ENCODE measurements around the gene RPS28. TPM values are rescaled to one million over a fixed set of nuclear protein-coding genes. Genes with fewer than 3 reads are reported as not detected.
"Not testable (repeated sequence)": the region's sequence is repeated elsewhere in the genome, so short reads cannot be mapped to it uniquely, and the experiment has no call there.

The RPS28 gene
- total RNA-seq (100 to 1,000 TPM; 247 to 923 TPM), polyA plus RNA-seq (ENCODE audit: insufficient read length in 2 of 2) (100 to 1,000 TPM; 344 to 361 TPM)
- long read RNA-seq, donor 1, transcript RPS28-201 (3 exons, 334 nt), result minor isoform, 10 of 337 reads
- long read RNA-seq, donor 1, transcript RPS28-203 (4 exons, 1,326 nt), result major isoform, 87 of 337 reads
- long read RNA-seq, donor 1, partial matches to known transcripts, result 236 of 337 reads
- long read RNA-seq, donor 1, other reads (novel, unspliced or antisense), result 0 of 337 reads
- long read RNA-seq, donor 2, transcript RPS28-203 (4 exons, 1,326 nt), result major isoform, 65 of 71 reads
- long read RNA-seq, donor 2, partial matches to known transcripts, result 0 of 71 reads
- long read RNA-seq, donor 2, other reads (novel, unspliced or antisense), result 0 of 71 reads
- long read RNA-seq, donor 3, transcript RPS28-201 (3 exons, 334 nt), result minor isoform, 5 of 104 reads
- long read RNA-seq, donor 3, transcript RPS28-203 (4 exons, 1,326 nt), result major isoform, 94 of 104 reads
- long read RNA-seq, donor 3, partial matches to known transcripts, result 5 of 104 reads
- long read RNA-seq, donor 3, other reads (novel, unspliced or antisense), result 0 of 104 reads
- long read RNA-seq, donor 4, transcript RPS28-202 (3 exons, 1,523 nt), result minor isoform, 5 of 980 reads
- long read RNA-seq, donor 4, transcript RPS28-201 (3 exons, 334 nt), result minor isoform, 5 of 980 reads
- long read RNA-seq, donor 4, transcript RPS28-204 (2 exons, 912 nt), result minor isoform, 7 of 980 reads
- long read RNA-seq, donor 4, transcript RPS28-203 (4 exons, 1,326 nt), result major isoform, 331 of 980 reads
- long read RNA-seq, donor 4, partial matches to known transcripts, result 597 of 980 reads
- long read RNA-seq, donor 4, other reads (novel, unspliced or antisense), result 35 of 980 reads

GRCh38 chr19:8321067-8321985, at the start of gene RPS28, which contains the start of gene NDUFA7:
Gene RPS28 (plus strand): TSS chr19:8321496. CDS start chr19:8321531, 35 bp downstream.
Gene NDUFA7 (minus strand): TSS chr19:8321375. CDS start chr19:8321358, 17 bp downstream.
- H3K36me3 ChIP-seq (ENCODE audit: control insufficient read depth, insufficient read depth, low read length), result peaks cover 37% of the 10 kb centered on the region
- H3K27me3 ChIP-seq (ENCODE audit: control insufficient read depth, insufficient read depth, low read length), result no peaks in the 10 kb centered on the region
- peaks cover 29% of the 10 kb centered on the region for H3K4me1 ChIP-seq (ENCODE audit: control insufficient read depth, insufficient read depth, low read length)
- peak within 1 kb of the TSS; percentile 99 for H3K4me3 ChIP-seq (ENCODE audit: low read depth, low read length)
- peak within 1 kb of the TSS; percentile 93 for H3K27ac ChIP-seq (ENCODE audit: low read depth, low read length)
- H3K9me3 ChIP-seq (ENCODE audit: control insufficient read depth, insufficient read depth, low read length), result no peaks in the 10 kb centered on the region
- 0% methylated on average over 71 of the region's 72 CpGs for WGBS (ENCODE audit: insufficient coverage)
- peak; percentile 93 to 99 (median 96) for DNase-seq (ENCODE audit: low read depth in 4 of 6, low spot score in 6 of 6)

DNA sequence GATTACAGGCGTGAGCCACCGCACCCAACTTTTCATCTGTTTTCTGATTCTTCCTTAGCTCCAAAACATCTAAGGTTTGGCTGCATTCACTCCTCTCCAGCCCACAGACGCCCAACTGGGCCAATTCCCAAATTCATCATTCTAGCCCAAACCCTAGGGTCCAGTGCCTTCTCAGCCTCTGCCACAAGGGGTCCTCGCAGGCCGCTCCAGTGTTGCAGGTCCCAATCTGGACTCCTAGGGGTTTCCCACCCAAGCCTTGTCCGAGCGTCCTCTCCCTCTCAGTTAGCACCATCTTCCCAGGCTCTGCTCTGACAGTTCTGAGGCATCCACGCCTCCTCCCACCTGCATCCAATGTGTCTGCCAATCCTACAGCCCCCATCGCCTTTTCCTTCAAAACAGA, 44.8 kb upstream of the RPS28 start:
- H3K27me3 ChIP-seq (ENCODE audit: control insufficient read depth, insufficient read depth, low read length); H3K4me1 ChIP-seq (ENCODE audit: control insufficient read depth, insufficient read depth, low read length); H3K9me3 ChIP-seq (ENCODE audit: control insufficient read depth, insufficient read depth, low read length); H3K36me3 ChIP-seq (ENCODE audit: control insufficient read depth, insufficient read depth, low read length); H3K27ac ChIP-seq (ENCODE audit: low read depth, low read length); DNase-seq (ENCODE audit: low read depth in 4 of 6, low spot score in 6 of 6); H3K4me3 ChIP-seq (ENCODE audit: low read depth, low read length): not testable (repeated sequence)
- WGBS (ENCODE audit: insufficient coverage), result no CpG with 5 or more reads among the region's 9 CpGs

- not testable (repeated sequence) for H3K4me3 ChIP-seq (ENCODE audit: low read depth, low read length); H3K4me1 ChIP-seq (ENCODE audit: control insufficient read depth, insufficient read depth, low read length); H3K36me3 ChIP-seq (ENCODE audit: control insufficient read depth, insufficient read depth, low read length); H3K9me3 ChIP-seq (ENCODE audit: control insufficient read depth, insufficient read depth, low read length); DNase-seq (ENCODE audit: low read depth in 4 of 6, low spot score in 6 of 6); H3K27ac ChIP-seq (ENCODE audit: low read depth, low read length); H3K27me3 ChIP-seq (ENCODE audit: control insufficient read depth, insufficient read depth, low read length)
- no CpG with 5 or more reads among the region's 9 CpGs for WGBS (ENCODE audit: insufficient coverage)
These were observed 30.0 kb upstream of the RPS28 start for GRCh38 chr19:8291337-8291736.

DNA sequence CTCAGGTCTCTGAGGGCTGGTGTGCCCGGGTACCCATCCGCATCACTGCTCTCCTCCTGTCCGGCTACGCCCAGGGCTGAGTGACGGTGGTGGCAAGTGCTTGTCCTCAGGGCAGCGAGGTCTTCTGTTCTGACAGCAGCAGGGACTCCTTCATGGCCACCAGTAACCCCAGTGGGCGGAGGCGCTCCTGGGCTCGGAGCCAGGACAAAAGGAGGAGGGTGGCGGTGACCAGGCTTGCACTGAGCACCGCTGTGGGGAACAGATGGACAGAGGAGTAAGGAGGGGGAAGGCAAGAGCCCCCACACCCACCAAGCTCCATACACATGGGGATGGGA, 19.0 kb upstream of the RPS28 start:
- no peak for DNase-seq (ENCODE audit: low read depth in 4 of 6, low spot score in 6 of 6)
- peaks cover 28% of the 10 kb centered on the region for H3K4me1 ChIP-seq (ENCODE audit: control insufficient read depth, insufficient read depth, low read length)
- no peaks in the 10 kb centered on the region for H3K9me3 ChIP-seq (ENCODE audit: control insufficient read depth, insufficient read depth, low read length)
- WGBS (ENCODE audit: insufficient coverage), result 78% methylated on average over 8 of the region's 11 CpGs
- H3K27ac ChIP-seq (ENCODE audit: low read depth, low read length), result no peak overlapping the region
- H3K36me3 ChIP-seq (ENCODE audit: control insufficient read depth, insufficient read depth, low read length), result peaks cover 50% of the 10 kb centered on the region
- H3K4me3 ChIP-seq (ENCODE audit: low read depth, low read length), result no peak overlapping the region
- no peaks in the 10 kb centered on the region for H3K27me3 ChIP-seq (ENCODE audit: control insufficient read depth, insufficient read depth, low read length)

DNA sequence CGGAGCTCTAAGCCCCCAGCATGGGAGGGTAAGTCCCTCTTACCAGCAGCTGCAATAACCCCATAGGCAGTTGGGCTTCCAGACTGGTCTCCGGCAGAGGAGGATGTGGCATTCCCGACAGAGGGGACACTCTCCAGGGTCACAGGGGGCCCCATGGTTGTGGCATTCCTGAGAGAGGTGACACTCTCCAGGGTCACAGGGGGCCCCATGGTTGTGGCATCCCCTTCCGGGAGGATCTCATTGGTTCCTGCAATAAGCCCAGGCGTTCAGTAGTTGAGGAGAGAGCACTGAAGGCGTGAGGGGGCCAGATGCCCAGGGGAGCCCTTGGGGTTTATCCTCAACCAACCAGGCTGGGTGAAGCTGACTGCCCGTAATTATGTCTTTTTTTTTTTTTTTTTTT, 18.6 kb upstream of the RPS28 start:
- H3K9me3 ChIP-seq (ENCODE audit: control insufficient read depth, insufficient read depth, low read length), result no peaks in the 10 kb centered on the region
- no peaks in the 10 kb centered on the region for H3K27me3 ChIP-seq (ENCODE audit: control insufficient read depth, insufficient read depth, low read length)
- H3K4me1 ChIP-seq (ENCODE audit: control insufficient read depth, insufficient read depth, low read length), result peaks cover 32% of the 10 kb centered on the region
- no peak for DNase-seq (ENCODE audit: low read depth in 4 of 6, low spot score in 6 of 6)
- H3K36me3 ChIP-seq (ENCODE audit: control insufficient read depth, insufficient read depth, low read length), result peaks cover 50% of the 10 kb centered on the region
- no peak overlapping the region for H3K27ac ChIP-seq (ENCODE audit: low read depth, low read length)
- no peak overlapping the region for H3K4me3 ChIP-seq (ENCODE audit: low read depth, low read length)
- 84% methylated on average over 6 of the region's 7 CpGs for WGBS (ENCODE audit: insufficient coverage)

DNA sequence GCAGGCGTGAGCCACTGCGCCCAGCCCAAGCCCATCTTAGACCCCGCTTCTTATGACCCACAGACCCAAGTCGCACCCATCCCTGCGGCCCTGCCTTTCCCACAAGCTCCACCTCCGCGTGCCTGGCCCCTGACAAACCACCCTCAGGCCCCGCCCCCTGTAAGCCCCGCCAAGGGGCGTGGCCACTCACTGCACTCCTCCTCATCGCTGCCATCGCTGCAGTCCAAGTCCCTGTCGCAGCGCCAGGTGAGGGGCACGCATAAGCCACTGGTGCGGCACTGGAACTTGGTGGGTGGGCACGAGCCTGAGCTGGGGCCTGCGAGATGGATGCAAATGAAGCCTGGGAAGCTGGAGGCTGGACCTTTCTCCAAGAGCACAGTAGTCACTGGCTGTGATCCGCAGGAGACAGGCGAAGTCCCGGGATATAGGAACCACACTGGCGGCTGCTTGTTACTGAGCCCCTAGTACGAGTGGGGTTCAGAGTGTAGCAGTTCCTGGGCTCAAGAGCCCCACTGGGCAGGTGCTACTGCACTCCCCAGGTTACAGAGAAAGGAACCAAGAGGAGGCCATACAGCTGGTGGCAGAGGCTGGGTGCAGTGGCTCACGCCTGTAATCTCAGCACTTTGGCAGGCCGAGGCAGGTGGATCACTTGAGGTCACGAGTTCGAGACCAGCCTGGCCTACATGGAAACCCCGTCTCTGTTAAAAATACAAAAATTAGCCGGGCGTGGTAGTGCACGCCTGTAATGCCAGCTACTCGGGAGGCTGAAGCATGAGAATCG, 16.3 kb upstream of the RPS28 start:
- peaks cover 48% of the 10 kb centered on the region for H3K4me1 ChIP-seq (ENCODE audit: control insufficient read depth, insufficient read depth, low read length)
- DNase-seq (ENCODE audit: low read depth in 4 of 6, low spot score in 6 of 6), result peak in 1 of 6 donors; percentile 23
- no peak overlapping the region for H3K4me3 ChIP-seq (ENCODE audit: low read depth, low read length)
- WGBS (ENCODE audit: insufficient coverage), result 69% methylated on average over 33 of the region's 33 CpGs
- H3K27ac ChIP-seq (ENCODE audit: low read depth, low read length), result no peak overlapping the region
- H3K36me3 ChIP-seq (ENCODE audit: control insufficient read depth, insufficient read depth, low read length), result peaks cover 60% of the 10 kb centered on the region
- H3K27me3 ChIP-seq (ENCODE audit: control insufficient read depth, insufficient read depth, low read length), result no peaks in the 10 kb centered on the region
- no peaks in the 10 kb centered on the region for H3K9me3 ChIP-seq (ENCODE audit: control insufficient read depth, insufficient read depth, low read length)

- no peaks in the 10 kb centered on the region for H3K27me3 ChIP-seq (ENCODE audit: control insufficient read depth, insufficient read depth, low read length)
- no peak overlapping the region for H3K27ac ChIP-seq (ENCODE audit: low read depth, low read length)
- 73% methylated on average over 3 of the region's 4 CpGs for WGBS (ENCODE audit: insufficient coverage)
- H3K9me3 ChIP-seq (ENCODE audit: control insufficient read depth, insufficient read depth, low read length), result no peaks in the 10 kb centered on the region
- peaks cover 67% of the 10 kb centered on the region for H3K36me3 ChIP-seq (ENCODE audit: control insufficient read depth, insufficient read depth, low read length)
- no peak overlapping the region for H3K4me3 ChIP-seq (ENCODE audit: low read depth, low read length)
- DNase-seq (ENCODE audit: low read depth in 4 of 6, low spot score in 6 of 6), result no peak
- H3K4me1 ChIP-seq (ENCODE audit: control insufficient read depth, insufficient read depth, low read length), result peaks cover 48% of the 10 kb centered on the region
These were observed 15.5 kb upstream of the RPS28 start for GRCh38 chr19:8305798-8306197.

DNA sequence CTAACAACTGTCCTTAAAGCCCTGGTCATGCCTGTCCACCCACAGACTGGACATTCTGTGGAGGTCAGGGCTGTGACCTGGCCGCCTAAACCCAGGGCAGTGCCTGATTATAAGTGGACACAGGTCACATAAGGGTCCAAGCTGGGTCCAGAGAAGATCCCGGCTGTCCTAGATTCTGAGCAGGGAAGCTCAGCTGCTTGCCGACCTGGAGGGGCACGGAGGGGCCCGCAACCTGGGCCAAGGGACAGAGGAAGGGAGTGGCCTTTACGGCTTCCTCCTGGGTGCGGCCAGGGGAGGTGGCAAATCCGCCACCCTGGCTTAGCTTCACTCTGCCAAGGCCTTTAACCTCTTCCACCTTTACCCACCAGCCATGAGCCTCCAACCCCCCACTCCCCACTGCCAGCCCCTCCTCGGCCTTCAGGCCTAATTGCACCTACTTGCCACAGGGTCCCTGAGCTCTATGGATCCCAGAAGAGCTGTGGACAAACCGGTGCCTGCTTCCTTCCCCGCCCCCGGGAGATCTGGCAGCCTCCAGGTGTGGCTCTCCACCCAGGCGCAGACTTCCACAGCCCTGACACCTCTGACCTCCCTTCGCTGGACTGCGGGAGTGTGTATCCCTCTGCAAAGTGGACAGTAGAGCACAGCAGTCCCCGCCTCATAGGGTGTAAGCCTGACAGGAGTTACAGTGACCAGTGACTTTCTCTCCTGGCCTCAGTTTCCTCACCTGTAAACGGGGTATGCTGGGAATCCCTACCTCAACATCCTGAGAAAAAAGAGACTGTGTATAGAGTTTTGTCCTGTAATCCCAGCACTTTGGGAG, 14.9 kb upstream of the RPS28 start:
- whole genome bisulfite sequencing (ENCODE audit: insufficient coverage), result 82% methylated on average over 16 of the region's 17 CpGs
- Histone ChIP-seq H3K4me1 (ENCODE audit: control insufficient read depth, insufficient read depth, low read length) (peaks cover 49% of the 10 kb centered on the region), H3K9me3 (ENCODE audit: control insufficient read depth, insufficient read depth, low read length) (no peaks in the 10 kb centered on the region), H3K27me3 (ENCODE audit: control insufficient read depth, insufficient read depth, low read length) (no peaks in the 10 kb centered on the region), H3K4me3 (ENCODE audit: low read depth, low read length) (no peak overlapping the region), H3K36me3 (ENCODE audit: control insufficient read depth, insufficient read depth, low read length) (peaks cover 73% of the 10 kb centered on the region), H3K27ac (ENCODE audit: low read depth, low read length) (no peak overlapping the region)
- DNase-seq (ENCODE audit: low read depth in 4 of 6, low spot score in 6 of 6), result no peak
